SK-N-DZ (cell line): Measurements from ENCODE around the gene CHM.

Experiments used
- DNase-seq: peaks from one replicate; pipeline ENCODE4 v3.0.0-alpha.2; 2015; ENCODE audit warnings: low spot score
- small RNA-seq, 2 experiments: library from RNA; depleted of rRNA; stranded (forward); fragments of <200 nt; gene quantifications; one replicate each; pipeline ENCODE3, GENCODE V24; 2014

Gene CHM

GRCh38 chrX:85906399-85906798 is 141.0 kb downstream of the CHM start:
- no peak for DNase-seq

DNA sequence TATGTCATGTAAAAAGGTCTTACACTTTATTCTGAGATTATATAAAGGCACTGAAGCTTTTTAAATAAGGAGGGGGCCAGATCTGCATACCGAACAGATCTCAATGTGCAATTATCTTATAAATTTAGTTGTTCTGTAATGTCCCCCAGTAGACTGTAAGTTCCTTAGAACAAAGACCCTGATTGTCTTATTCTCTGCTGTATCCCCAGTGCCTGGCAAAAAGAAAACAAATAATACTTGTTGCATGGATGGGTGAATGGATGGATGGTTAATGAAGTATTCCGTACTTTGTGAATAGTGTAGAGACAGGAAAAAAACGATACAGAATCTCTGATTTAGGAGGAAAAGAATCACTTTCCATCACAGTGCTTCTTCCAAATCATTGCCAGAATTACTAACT is 141.5 kb downstream of the CHM start:
- DNase-seq, result no peak

GRCh38 chrX:85903692-85904471 is 143.5 kb downstream of the CHM start:
- DNase-seq, result no peak

- no peak for DNase-seq
Observed at GRCh38 chrX:85897362-85898126, 149.8 kb downstream of the CHM start.

GRCh38 chrX:85882601-85883000 is 164.8 kb downstream of the CHM start:
- no peak for DNase-seq

DNA sequence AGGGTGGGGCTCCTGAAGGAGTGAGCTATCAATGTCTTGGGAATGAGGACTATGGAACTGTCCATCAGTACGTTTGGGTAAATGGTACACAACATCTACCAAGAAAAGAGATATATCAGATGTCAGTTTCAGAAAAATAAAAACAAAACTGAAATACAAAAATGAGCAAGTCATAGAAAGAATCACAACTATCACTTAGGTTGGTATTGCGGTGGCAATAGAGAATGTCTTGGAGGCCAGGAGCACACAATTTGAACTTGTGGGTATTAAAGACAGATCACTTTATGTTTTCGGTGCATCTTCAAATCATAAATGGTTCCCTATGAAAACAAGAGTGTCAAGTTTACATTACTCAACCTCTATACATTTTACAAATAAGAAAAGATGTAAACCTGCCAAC is 176.8 kb downstream of the CHM start:
- DNase-seq, result no peak

DNA sequence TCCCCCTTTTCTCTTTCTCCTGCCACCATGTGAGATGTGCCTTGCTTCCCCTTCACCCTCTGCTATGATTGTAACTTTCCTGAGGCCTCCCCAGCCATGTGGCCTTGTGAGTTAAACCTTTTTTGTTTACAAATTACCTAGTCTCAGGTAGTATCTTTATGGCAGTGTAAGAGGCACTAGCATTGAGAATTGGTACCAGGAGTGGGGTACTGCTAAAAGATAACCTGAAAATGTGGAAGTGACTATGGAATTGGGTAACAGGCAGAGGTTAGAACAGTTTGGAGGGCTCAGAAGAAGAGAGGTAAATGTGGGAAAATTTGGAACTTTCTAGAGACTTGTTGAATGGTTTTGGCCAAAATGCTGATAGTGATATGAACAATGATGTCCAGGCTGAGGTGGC is 182.0 kb downstream of the CHM start:
- no peak for DNase-seq

- no peak for DNase-seq
Observed at GRCh38 chrX:85859426-85859825, 187.9 kb downstream of the CHM start.

GRCh38 chrX:85851418-85851817 is 195.9 kb downstream of the CHM start:
- no peak for DNase-seq

DNA sequence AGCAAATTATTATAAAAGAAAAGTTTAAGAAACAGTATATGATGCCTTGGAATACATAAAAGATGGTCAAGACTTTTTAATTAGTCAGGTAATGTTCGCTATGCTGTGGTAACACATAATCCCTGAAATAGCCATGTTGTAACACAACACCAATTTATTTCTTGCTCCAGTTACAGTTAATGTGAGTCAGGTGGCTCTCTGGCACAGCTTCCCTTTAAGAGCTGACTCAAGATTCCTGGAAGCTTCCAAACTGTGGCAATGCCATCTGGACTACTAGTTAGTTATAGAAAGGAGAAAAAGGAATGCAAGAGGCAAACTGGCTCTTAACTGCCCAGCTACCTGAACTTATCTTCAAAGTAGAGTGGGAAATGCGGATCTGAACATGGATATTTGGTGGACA is 210.5 kb downstream of the CHM start:
- no peak for DNase-seq

GRCh38 chrX:85828771-85829170 is 218.6 kb downstream of the CHM start:
- DNase-seq, result no peak

DNA sequence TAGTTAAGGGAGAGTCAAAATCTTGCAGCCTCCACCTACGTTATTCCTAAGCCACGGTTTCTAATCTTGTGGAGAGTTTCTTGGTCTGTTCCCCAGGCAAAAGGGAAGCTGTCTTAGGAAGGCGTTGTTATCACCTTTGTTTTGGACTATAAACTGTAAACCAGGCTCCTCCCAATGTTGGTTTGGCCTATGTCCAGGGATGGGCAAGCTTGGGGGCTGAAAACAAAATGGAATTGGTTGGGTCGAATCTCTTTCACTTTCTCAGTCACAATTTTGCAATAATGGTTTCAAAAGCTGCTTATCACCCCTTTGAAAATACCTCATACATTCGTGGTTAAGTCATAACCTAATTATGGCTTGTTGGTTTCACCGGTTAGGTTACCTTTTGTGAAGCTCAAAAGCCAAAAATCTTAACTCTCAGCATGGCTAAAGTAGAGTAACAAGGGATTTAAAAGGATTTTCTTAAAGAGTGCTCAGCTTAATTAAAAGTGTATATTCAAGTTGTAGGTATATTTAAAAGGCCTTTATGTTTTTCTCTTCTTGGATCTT is 232.1 kb downstream of the CHM start:
- DNase-seq, result no peak

Small RNA genes within 50 kb of the gene (small RNA-seq; reads per million reads assigned to genes)
- 0 reads per million in 2 experiments for gene AL022401.1
- 4.5 to 44.0 reads per million in 2 experiments for gene MIR361
- 0 reads per million in 2 experiments for gene NDUFA5P7
- 0 reads per million in 2 experiments for gene RF00019
